Body of pancreas (tissue), 4 donors: ENCODE measurements around the gene GNAT1. TPM values are rescaled to one million over a fixed set of nuclear protein-coding genes. Genes with fewer than 3 reads are reported as not detected.

Experiments
- ATAC-seq: fragments of 150-250 bp; one replicate; pipeline ENCODE4 v1.9.1; 2016
- DNase-seq, 4 donors: peaks; one replicate each; pipeline ENCODE4 v3.0.0-alpha.2; 2019
- H3K27ac ChIP-seq, 4 donors: fragments of 200-600 bp; sonication (generic); 1 replicate in 3 of 4; 2 replicates in 1 of 4; pipeline versions ENCODE4 v1.5.1 to v1.6.1; 2016 to 2019; ENCODE audit warnings: mild to moderate bottlenecking in 1 of 4, mixed read lengths in 1 of 4, moderate library complexity in 1 of 4
- H3K27me3 ChIP-seq, 2 donors: fragments of 200-600 bp; sonication (generic); one replicate each; pipeline ENCODE4 v1.6.0; 2016; ENCODE audit warnings: mild to moderate bottlenecking in 1 of 2
- H3K36me3 ChIP-seq, 2 donors: fragments of 200-600 bp; sonication (generic); replicated peaks in 1 of 2; 2 replicates each; pipeline ENCODE4 v1.5.1; 2016; ENCODE audit warnings: low read depth in 2 of 2; ENCODE audit not compliant: insufficient read depth in 1 of 2
- H3K4me1 ChIP-seq: fragments of 200-600 bp; sonication (generic); one replicate; pipeline ENCODE4 v1.6.0; 2016
- H3K4me3 ChIP-seq, 2 donors: fragments of 200-600 bp; sonication (generic); 1 replicate in 1 of 2; 2 replicates in 1 of 2; pipeline ENCODE4 v1.5.1; 2016 to 2019
- H3K9me3 ChIP-seq, 3 donors: fragments of 200-600 bp; sonication (generic); 1 replicate in 2 of 3; 2 replicates in 1 of 3; pipeline ENCODE4 v1.5.1; 2016
- CTCF ChIP-seq, 7 experiments: fragments of 450-650 bp in 4 of 7; fragments of 200-600 bp in 3 of 7; sonication (generic) in 3 of 7; IDR thresholded peaks; one replicate each; pipeline ENCODE4 v1.5.1; 2016 to 2019; ENCODE audit warnings: antibody characterized with exemption in 7 of 7
- POLR2A ChIP-seq, 3 donors: fragments of 450-650 bp; IDR thresholded peaks; one replicate each; pipeline ENCODE4 v1.6.1; 2016; ENCODE audit warnings: antibody characterized with exemption in 3 of 3, mild to moderate bottlenecking in 2 of 3
- WGBS, 2 donors: methylation state at CpG; one replicate each; pipeline ENCODE4 v1.1.5; 2017; 5-methylcytosine and 5-hydroxymethylcytosine counted together
- intact Hi-C: fragments of 100-400 bp; cut with DNase I; formaldehyde crosslinking; loops from one replicate; pipeline ENCODE4 v1.15.1; 2023
- total RNA-seq, 2 donors: library from RNA; depleted of rRNA; stranded (reverse); fragments of >200 nt; gene quantifications; one replicate each; pipeline ENCODE4 v1.1.0, GENCODE V29; 2016

The GNAT1 gene
- total RNA-seq, 2 donors from 2014 or later, result not detected

- Histone ChIP-seq H3K27ac (no peak overlapping the region), H3K4me3 (no peak overlapping the region), H3K4me1 (peaks cover 16% of the 10 kb centered on the region), H3K27me3 (no peaks in the 10 kb centered on the region), H3K36me3 (peaks cover 0 to 17% of the 10 kb centered on the region in 2 donors), H3K9me3 (no peaks in the 10 kb centered on the region)
- DNase-seq (no peak), ATAC-seq (no peak)
- intact Hi-C loops, result no loop called here
- no peak for TF ChIP-seq CTCF (IDR thresholded peaks at IDR 0.05)
- no peak for TF ChIP-seq POLR2A (IDR thresholded peaks at IDR 0.05)
- 86% methylated on average over 5 of the region's 5 CpGs for WGBS, 2 donors
Observed at GRCh38 chr3:50219285-50219684, 27.9 kb downstream of the GNAT1 start.

GRCh38 chr3:50220109-50220508, 28.7 kb downstream of the GNAT1 start:
- Histone ChIP-seq H3K9me3 (no peaks in the 10 kb centered on the region), H3K4me3 (no peak overlapping the region), H3K4me1 (peaks cover 15% of the 10 kb centered on the region), H3K27ac (no peak overlapping the region), H3K27me3 (no peaks in the 10 kb centered on the region), H3K36me3 (peaks cover 0 to 17% of the 10 kb centered on the region in 2 donors)
- TF ChIP-seq CTCF (IDR thresholded peaks at IDR 0.05), result no peak
- TF ChIP-seq POLR2A (IDR thresholded peaks at IDR 0.05), result no peak
- intact Hi-C loops, result no loop called here
- ATAC-seq (no peak), DNase-seq (no peak)
- 46 to 54% methylated on average over 6 of the region's 6 CpGs for WGBS, 2 donors

- Histone ChIP-seq H3K4me1 (peaks cover 18% of the 10 kb centered on the region), H3K36me3 (peaks cover 0 to 17% of the 10 kb centered on the region in 2 donors), H3K27ac (peak overlapping the region in 1 of 4 donors; percentile 43), H3K27me3 (no peaks in the 10 kb centered on the region), H3K9me3 (no peaks in the 10 kb centered on the region), H3K4me3 (no peak overlapping the region)
- WGBS, 2 donors, result 40 to 75% methylated on average over 2 to 4 of the region's 4 CpGs
- ATAC-seq (no peak), DNase-seq (no peak)
- no peak for TF ChIP-seq POLR2A (IDR thresholded peaks at IDR 0.05)
- intact Hi-C loops, result no loop called here
Observed at GRCh38 chr3:50221051-50221410, 29.6 kb downstream of the GNAT1 start.

GRCh38 chr3:50221411-50222168, 30.2 kb downstream of the GNAT1 start:
- Histone ChIP-seq H3K4me3 (no peak overlapping the region), H3K27ac (peak overlapping the region in 2 of 4 donors; percentile 20 to 43), H3K27me3 (no peaks in the 10 kb centered on the region), H3K36me3 (peaks cover 0 to 17% of the 10 kb centered on the region in 2 donors), H3K4me1 (peaks cover 24% of the 10 kb centered on the region), H3K9me3 (no peaks in the 10 kb centered on the region)
- TF ChIP-seq POLR2A (IDR thresholded peaks at IDR 0.05) (no peak), CTCF (IDR thresholded peaks at IDR 0.05) (peak in 4 of 7 experiments; percentile 31 to 46 (median 36))
- ATAC-seq (peak; percentile 30), DNase-seq (peak in 3 of 4 donors; percentile 54 to 59 (median 59))
- WGBS, 2 donors, result 41 to 55% methylated on average over 3 to 12 of the region's 12 CpGs
- intact Hi-C loops, result no loop called here

GRCh38 chr3:50222169-50222528, 30.7 kb downstream of the GNAT1 start:
- Histone ChIP-seq H3K27me3 (no peaks in the 10 kb centered on the region), H3K36me3 (peaks cover 0 to 15% of the 10 kb centered on the region in 2 donors), H3K27ac (peak overlapping the region in 2 of 4 donors; percentile 20 to 43), H3K4me3 (no peak overlapping the region), H3K4me1 (peaks cover 29% of the 10 kb centered on the region), H3K9me3 (no peaks in the 10 kb centered on the region)
- intact Hi-C loops, result no loop called here
- no peak for ATAC-seq
- TF ChIP-seq POLR2A (IDR thresholded peaks at IDR 0.05) (no peak), CTCF (IDR thresholded peaks at IDR 0.05) (no peak)
- DNase-seq, result no peak
- WGBS, 2 donors, result 56% methylated on average over 1 of the region's 1 CpG; no CpG with 5 or more reads in 1 of the 2 donors
